ENCODE measurements around the gene LGALS9.

Gene LGALS9

DNA sequence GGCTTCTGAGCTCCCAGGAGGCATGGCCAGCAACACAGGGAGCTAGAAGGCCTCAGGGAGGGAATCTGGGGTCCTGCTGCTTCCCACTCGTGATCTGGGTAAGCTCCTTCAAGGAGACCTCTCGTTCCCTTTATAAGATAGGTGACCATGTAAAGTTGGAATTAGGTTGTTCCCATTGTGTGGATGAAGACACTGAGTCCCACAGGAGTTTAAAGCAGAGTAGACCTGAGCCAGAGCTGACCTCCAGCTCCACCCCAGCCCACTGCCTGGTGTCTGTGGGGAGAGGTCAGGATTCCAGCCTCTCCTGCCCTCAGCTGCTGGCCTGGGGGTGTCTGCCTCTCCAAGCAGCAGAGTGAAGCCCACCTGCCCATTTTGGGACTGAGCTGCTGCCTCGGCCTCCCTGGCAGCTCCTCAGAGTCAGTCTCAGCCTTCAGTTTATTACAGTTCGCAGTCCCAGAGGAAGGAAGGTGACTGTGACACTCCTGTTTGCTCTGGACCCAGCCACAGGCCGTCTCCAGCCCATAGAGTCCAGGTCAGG, 33.1 kb upstream of the LGALS9 start:
- no peak for TF ChIP-seq POLR2A (IDR thresholded peaks at IDR 0.05; ENCODE audit: low read depth, low read length)
- DNase-seq (ENCODE audit: insufficient read length, low spot score) (no peak), FAIRE-seq (no peak)

DNA sequence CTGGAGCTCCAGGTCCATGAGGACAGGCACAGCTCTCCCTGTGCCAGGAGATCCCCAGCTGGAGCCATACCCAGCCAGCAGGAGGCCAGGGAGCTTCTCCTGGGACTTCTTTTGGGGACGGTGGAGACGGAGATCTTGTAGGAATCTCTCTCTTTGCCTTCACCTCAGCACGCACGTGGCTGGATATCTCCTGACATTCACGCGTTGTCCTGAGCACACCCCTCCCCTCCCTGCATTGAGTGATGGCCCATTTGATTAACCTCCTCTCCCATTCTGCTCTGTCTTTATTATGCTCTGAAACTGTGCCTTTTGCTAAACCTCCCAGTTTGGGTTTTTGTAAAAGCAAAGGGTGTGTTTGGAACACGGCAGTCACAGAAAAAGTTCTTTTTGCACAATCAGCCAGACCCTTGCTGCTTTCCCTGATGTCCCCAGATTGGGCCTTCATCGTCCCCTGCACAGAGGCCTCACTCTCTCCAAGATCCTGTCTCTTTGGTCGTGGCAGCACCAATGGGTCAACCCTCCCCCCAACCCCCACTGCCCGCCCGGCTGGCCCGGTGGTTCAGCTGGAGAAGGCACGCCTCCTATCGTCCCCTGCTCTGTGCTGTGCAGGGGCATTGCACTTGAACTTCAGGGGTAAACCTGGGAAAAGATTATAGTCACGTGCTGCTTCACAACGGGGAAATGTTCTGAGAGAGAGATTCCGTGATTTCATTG, 32.5 kb upstream of the LGALS9 start:
- FAIRE-seq, result no peak
- no peak for TF ChIP-seq POLR2A (IDR thresholded peaks at IDR 0.05; ENCODE audit: low read depth, low read length)

DNA sequence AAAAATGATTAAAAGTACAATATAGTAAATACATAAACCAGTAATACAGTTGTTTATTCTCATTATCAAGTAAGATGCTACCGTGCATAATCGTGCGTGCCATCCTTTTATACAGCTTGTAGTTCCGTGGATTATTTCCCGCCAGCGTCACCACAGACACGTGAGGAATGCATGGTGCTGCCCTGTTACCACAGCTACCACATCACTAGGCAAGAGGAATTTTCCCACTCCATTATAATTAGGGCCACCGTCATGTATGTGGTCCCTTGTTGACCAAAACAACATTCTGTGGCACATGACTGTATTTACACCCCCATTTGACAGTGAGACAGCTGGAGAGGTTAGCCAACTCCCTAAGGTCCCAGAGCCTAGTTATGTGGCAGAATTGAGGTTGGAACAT, 30.5 kb upstream of the LGALS9 start:
- no peak for TF ChIP-seq POLR2A (IDR thresholded peaks at IDR 0.05; ENCODE audit: low read depth, low read length)
- FAIRE-seq (no peak), DNase-seq (ENCODE audit: insufficient read length, low spot score) (no peak)

More for the DNA sequence above, 32.5 kb upstream of the LGALS9 start:
- DNase-seq (ENCODE audit: insufficient read length, low spot score), result no peak

DNA sequence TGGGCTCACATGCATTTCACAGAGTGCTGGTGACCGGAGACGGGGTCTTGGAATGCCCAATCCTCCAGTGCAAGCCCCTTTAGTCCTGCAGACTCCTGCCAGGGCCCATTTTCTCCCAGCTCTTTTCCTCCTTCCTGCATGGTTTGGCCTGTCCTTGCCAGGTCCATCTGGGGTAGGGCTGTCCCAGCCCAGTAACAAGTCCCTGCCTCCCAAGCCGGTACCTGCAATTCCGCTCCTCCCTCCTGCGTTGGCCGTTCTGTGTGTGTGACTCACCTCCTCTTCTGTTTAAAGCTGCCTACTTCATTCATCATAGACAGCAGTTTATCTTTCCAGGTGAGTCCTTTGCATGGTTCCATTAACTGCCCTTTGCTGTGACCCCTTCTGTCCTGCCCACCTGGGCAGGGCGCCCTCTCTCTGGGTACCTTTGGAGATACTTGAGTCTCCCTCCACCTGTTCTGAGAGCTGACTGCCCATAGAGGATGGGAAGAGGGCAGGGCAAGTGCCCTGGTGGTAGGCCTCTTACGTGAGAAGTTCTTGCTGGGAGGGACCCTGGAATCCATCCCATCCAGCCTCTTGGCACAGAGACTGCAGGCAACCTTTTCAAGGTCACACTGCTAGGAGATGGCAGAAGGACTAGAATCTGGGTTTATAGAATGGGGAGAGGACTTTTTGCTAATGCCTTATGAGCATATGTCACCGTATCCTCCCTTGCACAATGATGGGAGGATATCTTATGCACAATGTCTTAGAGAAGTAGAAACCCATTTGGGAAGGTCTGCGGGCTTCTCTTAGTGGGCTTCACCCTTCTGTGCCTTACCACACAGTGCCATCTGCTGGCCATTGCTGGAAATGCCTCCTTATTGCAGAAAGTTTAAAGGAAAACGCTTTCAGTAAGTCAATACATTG, 29.7 kb upstream of the LGALS9 start:
- TF ChIP-seq POLR2A (IDR thresholded peaks at IDR 0.05; ENCODE audit: low read depth, low read length), result no peak
- peak; percentile 44 for DNase-seq (ENCODE audit: insufficient read length, low spot score)
- no peak for FAIRE-seq

DNA sequence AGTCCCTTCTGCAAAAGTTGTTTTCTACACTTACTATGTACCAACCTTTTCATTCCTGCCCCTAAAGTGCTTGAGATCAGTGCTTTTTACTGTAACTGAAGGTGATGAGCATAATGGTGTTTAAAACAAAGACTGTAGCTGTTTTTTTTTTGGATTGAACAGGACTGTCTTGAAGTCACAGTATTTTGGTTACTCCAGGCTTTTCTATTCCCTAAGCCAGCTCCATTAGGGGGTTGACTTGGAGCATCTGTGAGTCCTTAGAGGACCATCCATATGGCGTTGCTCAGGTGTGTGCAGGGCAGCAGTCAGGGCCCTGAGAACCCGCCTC, 29.0 kb upstream of the LGALS9 start:
- FAIRE-seq (no peak), DNase-seq (ENCODE audit: insufficient read length, low spot score) (no peak)
- no peak for TF ChIP-seq POLR2A (IDR thresholded peaks at IDR 0.05; ENCODE audit: low read depth, low read length)

DNA sequence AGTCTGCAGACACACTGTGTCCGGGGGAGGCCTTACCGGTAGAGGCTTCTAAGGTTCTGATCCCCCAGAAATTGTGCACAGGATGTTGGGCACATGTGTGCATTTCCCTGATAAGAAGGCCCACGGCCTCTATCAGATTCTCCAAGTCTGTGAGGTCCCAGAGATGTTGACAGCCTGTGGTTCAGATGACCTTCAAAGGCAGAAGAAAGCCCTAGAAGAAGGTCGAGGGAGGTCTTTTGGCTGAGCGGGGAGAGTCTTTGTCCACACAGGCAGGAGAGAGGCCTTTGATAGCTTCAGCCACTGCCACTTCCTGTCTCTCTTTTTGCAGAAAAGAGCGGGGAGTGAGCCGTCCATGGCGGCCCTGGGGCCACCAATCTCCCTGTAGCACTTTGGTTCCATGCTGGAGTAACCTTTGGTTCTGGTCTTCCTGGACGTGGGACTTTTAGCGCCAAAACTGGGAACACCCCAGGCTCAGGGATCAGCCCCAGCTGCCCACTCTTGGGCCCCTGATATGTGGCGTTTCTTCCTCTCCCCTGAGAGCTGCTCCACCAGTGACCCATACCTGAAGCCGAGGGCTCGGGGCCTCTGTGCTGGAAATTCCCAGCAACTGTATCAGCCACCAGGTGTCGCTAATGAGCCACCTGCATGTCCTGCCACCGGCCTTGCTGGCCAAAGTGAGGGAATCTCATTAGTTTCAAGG, 28.1 kb upstream of the LGALS9 start:
- FAIRE-seq, result no peak
- no peak for TF ChIP-seq POLR2A (IDR thresholded peaks at IDR 0.05; ENCODE audit: low read depth, low read length)
- peak; percentile 67 for DNase-seq (ENCODE audit: insufficient read length, low spot score)

DNA sequence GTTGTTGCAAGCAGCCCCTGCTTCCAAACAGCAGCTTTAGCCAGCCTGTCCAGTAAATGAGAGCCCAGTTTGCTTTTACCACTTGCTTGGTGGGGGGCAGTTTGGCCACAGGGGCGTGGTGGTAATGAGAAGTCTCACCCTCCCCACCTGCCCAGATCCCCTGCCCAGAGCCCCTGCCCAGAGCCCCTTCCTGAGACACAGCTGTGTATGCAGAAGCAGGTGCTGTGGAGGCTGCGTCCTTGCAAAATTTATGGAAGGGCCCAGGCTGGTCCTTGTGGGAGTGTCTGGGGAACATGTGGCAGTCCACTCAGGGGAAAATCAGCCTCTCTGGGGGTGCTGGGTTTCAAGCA, 27.6 kb upstream of the LGALS9 start:
- no peak for DNase-seq (ENCODE audit: insufficient read length, low spot score)
- no peak for TF ChIP-seq POLR2A (IDR thresholded peaks at IDR 0.05; ENCODE audit: low read depth, low read length)
- FAIRE-seq, result no peak

DNA sequence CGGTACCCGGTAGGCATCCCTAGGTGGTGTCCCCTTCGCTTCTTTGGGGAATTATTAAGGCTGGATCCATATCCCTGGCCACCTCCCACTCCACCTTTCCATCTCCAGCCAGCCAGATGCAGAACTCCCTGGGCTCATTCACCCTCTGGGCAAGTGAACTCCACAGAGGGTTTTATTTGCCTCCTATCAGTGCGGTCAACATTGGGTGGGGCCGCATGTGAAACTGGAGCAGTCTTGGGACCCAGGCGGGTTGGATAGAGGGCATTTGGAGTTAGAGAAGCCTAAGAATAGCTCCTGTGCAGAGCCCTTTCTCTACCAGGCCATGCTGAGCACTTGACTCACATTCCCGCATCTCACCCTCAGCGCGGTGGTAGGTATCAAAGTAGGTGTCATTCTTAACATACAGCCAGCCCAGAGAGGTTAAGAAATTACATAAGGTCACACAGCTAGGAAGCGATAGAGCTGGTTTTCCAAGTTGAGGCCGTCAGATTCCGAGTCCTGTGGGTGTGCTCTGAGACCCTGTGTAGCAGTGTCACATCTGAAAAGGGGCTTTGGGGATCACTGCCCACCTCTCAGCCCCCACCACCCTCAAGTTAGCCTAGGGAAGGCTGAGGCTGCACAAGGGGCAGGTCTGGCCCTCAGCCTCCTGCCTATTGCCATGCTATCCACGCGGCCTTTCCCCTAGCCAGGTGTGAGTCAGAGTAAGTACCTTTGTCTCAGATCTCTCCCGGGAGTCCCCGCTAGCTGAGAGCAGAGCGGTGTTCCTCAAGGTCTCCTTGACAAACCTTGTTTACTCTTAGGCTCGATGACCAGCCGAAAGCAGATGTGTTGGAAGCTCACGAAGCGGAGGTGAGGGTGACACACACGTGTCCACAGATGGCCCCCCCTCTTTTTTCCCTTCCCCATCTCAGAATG, 26.9 kb upstream of the LGALS9 start:
- TF ChIP-seq POLR2A (IDR thresholded peaks at IDR 0.05; ENCODE audit: low read depth, low read length), result no peak
- FAIRE-seq (no peak), DNase-seq (ENCODE audit: insufficient read length, low spot score) (no peak)

DNA sequence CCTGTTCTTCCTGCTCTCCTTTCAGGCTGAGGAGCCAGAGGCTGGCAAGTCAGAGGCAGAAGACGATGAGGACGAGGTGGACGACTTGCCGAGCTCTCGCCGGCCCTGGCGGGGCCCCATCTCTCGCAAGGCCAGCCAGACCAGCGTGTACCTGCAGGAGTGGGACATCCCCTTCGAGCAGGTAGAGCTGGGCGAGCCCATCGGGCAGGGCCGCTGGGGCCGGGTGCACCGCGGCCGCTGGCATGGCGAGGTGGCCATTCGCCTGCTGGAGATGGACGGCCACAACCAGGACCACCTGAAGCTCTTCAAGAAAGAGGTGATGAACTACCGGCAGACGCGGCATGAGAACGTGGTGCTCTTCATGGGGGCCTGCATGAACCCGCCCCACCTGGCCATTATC, 25.6 kb upstream of the LGALS9 start:
- TF ChIP-seq POLR2A (IDR thresholded peaks at IDR 0.05; ENCODE audit: low read depth, low read length), result no peak
- FAIRE-seq, result no peak
- no peak for DNase-seq (ENCODE audit: insufficient read length, low spot score)

DNA sequence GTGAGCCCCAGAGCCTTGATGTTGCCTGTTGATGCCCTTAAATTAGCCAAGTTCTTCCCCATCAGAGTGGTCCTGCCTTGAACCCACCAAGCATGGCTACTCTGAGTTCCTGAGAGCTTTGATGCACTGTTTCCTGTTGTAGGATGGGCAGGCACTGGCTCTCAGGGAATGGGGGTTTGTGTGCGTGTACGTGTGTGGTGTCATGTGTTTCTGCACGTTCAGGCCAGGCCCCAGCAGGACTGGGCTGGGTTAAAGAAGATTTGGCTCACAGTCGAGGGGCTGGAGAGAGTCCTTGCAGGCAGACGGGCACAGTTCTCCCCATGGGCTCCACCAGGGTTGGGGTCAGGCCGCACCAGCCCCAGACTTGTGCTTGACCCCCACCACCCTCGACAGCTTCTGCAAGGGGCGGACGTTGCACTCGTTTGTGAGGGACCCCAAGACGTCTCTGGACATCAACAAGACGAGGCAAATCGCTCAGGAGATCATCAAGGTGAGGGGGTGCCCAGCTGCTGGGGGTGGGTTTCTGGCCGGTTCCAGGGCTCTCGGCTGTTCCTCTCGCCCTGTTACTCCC, 23.4 kb upstream of the LGALS9 start:
- TF ChIP-seq POLR2A (IDR thresholded peaks at IDR 0.05; ENCODE audit: low read depth, low read length), result no peak
- FAIRE-seq, result no peak
- no peak for DNase-seq (ENCODE audit: insufficient read length, low spot score)

DNA sequence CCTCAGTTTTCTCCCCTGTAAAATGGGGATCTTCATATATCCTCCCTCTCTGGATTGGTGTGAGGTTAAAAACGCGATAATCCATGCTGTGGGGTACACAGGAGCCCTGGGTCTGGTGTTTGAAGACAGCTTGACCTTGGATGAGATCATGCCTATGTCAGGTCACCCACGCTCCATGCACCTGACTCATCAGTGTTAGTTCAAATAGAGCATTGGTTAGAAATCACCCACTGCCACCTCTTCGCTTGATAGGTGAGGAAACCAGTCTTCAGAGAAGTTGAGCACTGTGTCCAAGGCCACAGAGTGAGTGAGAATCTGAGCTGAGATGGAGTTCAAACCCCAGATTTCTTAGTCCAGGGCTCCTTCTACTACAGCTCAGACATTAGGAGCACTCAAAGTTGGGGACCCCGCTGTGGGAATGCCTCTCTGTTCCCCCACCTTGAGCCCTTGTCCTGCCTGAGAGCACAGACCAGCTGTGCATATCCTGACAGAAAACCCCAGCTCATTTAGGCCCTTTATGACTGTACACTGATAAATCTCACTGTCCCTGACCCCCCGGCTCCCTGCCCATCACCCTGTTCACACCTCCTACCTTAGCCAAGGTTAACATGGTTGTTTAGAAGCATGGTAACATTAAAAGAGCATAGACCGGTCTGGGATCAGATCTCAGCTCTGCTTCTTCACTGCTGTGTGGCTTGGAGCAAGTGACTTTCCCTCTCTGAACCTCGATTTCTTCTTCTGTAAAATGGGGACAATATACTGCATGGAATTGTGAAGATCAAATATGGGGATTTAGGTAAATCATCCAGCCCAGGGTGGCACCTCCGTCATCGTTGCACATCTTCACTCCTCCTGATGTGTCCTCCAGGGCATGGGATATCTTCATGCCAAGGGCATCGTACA, 22.4 kb upstream of the LGALS9 start:
- DNase-seq (ENCODE audit: insufficient read length, low spot score) (no peak), FAIRE-seq (no peak)
- TF ChIP-seq POLR2A (IDR thresholded peaks at IDR 0.05; ENCODE audit: low read depth, low read length), result no peak
